DND-41 (cell line): ENCODE measurements around the gene TEX10.

Experiments used
- EZH2 ChIP-seq: IDR thresholded peaks from 3 replicates; pipeline ENCODE4 v1.6.1; 2012; ENCODE audit warnings: borderline replicate concordance, low read depth, mild to moderate bottlenecking, moderate library complexity, low read length, inconsistent platforms; ENCODE audit not compliant: severe bottlenecking
- TF ChIP-seq, protein P1 (sequence below): IDR thresholded peaks from 2 replicates; pipeline ENCODE4 v1.5.1; 2012; ENCODE audit warnings: borderline replicate concordance, low read length, moderate library complexity, mild to moderate bottlenecking; ENCODE audit not compliant: poor library complexity, severe bottlenecking; ENCODE audit errors: extremely low read depth

DNA sequence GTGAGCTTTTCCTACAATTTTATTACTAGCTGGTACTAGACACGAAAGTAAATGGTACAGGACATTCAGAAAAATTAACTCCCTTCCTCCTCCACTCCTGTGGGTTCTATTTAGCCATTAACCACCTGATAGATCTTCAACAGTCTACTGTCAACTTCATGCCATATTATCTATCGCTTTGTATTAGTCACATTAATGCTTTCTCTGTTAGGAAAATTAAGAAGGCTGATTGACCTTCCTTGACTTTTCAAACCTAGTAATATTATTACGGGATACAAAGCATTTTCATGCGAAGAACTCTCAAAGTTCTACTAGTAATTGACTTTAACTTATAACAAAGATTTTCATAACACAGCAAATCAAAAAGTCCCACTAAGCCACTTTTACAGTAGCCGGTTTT is 1.2 kb downstream of the TEX10 start:
- TF ChIP-seq, protein P1, sequence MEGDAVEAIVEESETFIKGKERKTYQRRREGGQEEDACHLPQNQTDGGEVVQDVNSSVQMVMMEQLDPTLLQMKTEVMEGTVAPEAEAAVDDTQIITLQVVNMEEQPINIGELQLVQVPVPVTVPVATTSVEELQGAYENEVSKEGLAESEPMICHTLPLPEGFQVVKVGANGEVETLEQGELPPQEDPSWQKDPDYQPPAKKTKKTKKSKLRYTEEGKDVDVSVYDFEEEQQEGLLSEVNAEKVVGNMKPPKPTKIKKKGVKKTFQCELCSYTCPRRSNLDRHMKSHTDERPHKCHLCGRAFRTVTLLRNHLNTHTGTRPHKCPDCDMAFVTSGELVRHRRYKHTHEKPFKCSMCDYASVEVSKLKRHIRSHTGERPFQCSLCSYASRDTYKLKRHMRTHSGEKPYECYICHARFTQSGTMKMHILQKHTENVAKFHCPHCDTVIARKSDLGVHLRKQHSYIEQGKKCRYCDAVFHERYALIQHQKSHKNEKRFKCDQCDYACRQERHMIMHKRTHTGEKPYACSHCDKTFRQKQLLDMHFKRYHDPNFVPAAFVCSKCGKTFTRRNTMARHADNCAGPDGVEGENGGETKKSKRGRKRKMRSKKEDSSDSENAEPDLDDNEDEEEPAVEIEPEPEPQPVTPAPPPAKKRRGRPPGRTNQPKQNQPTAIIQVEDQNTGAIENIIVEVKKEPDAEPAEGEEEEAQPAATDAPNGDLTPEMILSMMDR: no peak
- no peak for TF ChIP-seq EZH2
